Spinal cord (tissue), 10 donors: ENCODE data around the gene NUP153. TPM values are rescaled to one million over a fixed set of nuclear protein-coding genes. Genes with fewer than 3 reads are reported as not detected.
"Not testable (repeated sequence)": the region's sequence is repeated elsewhere in the genome, so short reads cannot be mapped to it uniquely, and the experiment has no call there.

ENCODE experiments used
- DNase-seq, 6 donors: peaks; one replicate each; pipeline versions ENCODE4 v3.0.0 to v3.0.0-alpha.2; 2013 to 2015; ENCODE audit warnings: low spot score in 6 of 6, low read depth in 4 of 6
- H3K27ac ChIP-seq: one replicate; pipeline ENCODE4 v1.5.1; 2013; ENCODE audit warnings: low read depth, low read length, control low read depth
- H3K27me3 ChIP-seq: one replicate; pipeline ENCODE4 v1.6.1; 2013; ENCODE audit warnings: low read length; ENCODE audit not compliant: control insufficient read depth, insufficient read depth
- H3K36me3 ChIP-seq: one replicate; pipeline ENCODE4 v1.6.1; 2013; ENCODE audit warnings: low read length; ENCODE audit not compliant: control insufficient read depth, insufficient read depth
- H3K4me1 ChIP-seq: one replicate; pipeline ENCODE4 v1.6.1; 2013; ENCODE audit warnings: low read length; ENCODE audit not compliant: control insufficient read depth, insufficient read depth
- H3K4me3 ChIP-seq: one replicate; pipeline ENCODE4 v1.5.1; 2013; ENCODE audit warnings: low read depth, low read length, control low read depth
- H3K9me3 ChIP-seq: one replicate; pipeline ENCODE4 v1.6.1; 2013; ENCODE audit warnings: low read length; ENCODE audit not compliant: control insufficient read depth, insufficient read depth
- WGBS: methylation state at CpG from one replicate; pipeline ENCODE4 v1.1.5; 2013; ENCODE audit warnings: missing lambda C conversion rate; ENCODE audit not compliant: insufficient coverage; 5-methylcytosine and 5-hydroxymethylcytosine counted together
- polyA plus RNA-seq, 2 donors: library from polyadenylated mRNA; unstranded; fragments of 120-200 nt; gene quantifications; one replicate each; pipeline ENCODE4 v1.2.1, GENCODE V29; 2013; ENCODE audit not compliant: insufficient read length in 2 of 2
- small RNA-seq: library from RNA; depleted of rRNA; stranded (forward); fragments of <200 nt; gene quantifications from one replicate; pipeline ENCODE3, GENCODE V24; 2014; ENCODE audit warnings: low replicate concordance
- total RNA-seq, 2 donors: library from RNA; depleted of rRNA in 1 of 2; stranded (reverse); fragments of 120-200 nt in 1 of 2; fragments of >200 nt in 1 of 2; gene quantifications; one replicate each; pipeline versions ENCODE4 v1.2.3 to v1.2.4, GENCODE V29; 2013 to 2014
- donor health status: healthy.

Gene NUP153
- total and polyA plus RNA-seq, 4 donors, result 33.2 to 45.4 (median 37.1) TPM

DNA sequence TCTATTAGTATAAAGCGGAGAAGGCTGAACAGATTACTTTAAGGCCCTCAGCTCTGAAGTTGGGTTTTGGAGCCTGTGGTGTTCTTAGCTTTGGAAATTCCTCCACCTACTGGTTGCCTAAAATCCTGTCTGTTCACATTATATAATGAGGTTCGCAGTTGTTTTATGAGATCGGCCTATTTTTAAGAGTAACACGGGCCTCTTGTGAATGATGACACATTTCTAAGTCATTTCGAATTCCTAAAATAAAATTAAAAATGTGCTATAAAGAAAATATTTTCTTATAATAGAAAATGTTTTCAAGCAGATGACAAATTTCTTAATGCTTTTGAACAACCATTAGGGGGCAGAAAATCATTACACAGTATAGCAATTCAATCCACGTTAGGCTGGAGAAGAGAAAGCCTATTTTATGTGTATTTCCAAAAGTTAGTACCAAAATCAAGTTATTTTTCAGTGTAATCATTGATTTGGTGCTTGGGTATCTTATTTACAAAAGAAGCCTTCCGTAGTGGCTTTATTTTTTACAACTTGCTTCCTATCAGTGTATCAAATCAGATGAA is 122.4 kb downstream of the NUP153 start:
- H3K27me3 ChIP-seq, result no peaks in the 10 kb centered on the region
- H3K36me3 ChIP-seq, result no peaks in the 10 kb centered on the region
- no peaks in the 10 kb centered on the region for H3K9me3 ChIP-seq
- peaks cover 10% of the 10 kb centered on the region for H3K4me1 ChIP-seq
- peak; percentile 59 to 96 (median 77) for DNase-seq
- no CpG with 5 or more reads among the region's 7 CpGs for WGBS
- no peak overlapping the region for H3K27ac ChIP-seq
- H3K4me3 ChIP-seq, result peak overlapping the region; percentile 19

DNA sequence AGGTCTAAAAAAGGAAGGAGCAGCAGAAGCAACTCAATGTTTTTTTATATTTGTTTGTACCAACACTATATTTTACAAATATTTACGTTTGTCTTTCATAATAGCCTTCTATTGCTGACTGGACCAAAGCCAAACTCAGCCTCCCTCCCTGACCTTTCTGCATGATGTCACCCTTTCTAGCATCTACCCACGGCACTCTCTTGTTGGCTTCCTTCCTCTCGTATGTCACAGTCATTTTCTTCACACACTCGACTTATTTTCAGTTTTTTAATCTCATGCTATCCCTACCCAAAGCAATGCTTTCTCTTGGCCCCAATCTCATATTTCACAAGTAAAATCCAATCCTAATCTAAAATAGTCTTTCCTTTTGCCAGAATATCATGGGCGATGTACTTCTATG is 122.9 kb downstream of the NUP153 start:
- H3K27me3 ChIP-seq, result no peaks in the 10 kb centered on the region
- H3K4me1 ChIP-seq, result peaks cover 10% of the 10 kb centered on the region
- no peaks in the 10 kb centered on the region for H3K9me3 ChIP-seq
- H3K27ac ChIP-seq, result no peak overlapping the region
- no peaks in the 10 kb centered on the region for H3K36me3 ChIP-seq
- no peak overlapping the region for H3K4me3 ChIP-seq
- WGBS, result 42% methylated on average over 4 of the region's 5 CpGs
- no peak for DNase-seq

DNA sequence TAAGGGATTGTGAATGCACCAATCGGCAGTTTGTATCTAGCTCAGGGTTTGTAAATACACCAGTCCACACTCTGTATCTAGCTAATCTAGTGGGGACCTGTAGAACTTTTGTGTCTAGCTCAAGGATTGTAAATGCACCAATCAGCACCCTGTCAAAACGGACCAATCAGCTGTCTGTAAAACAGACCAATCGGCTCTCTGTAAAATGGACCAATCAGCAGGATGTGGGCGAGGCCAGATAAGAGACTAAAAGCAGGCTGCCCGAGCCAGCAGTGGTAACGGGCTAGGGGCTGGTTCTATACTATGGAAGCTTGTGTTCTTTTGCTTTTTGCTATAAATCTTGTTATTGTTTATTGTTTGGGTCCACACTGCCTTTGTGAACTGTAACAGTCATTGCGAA is 125.4 kb downstream of the NUP153 start:
- not testable (repeated sequence) for H3K27ac ChIP-seq, H3K4me1 ChIP-seq, H3K4me3 ChIP-seq, H3K27me3 ChIP-seq, H3K36me3 ChIP-seq, DNase-seq, H3K9me3 ChIP-seq
- WGBS, result 89% methylated on average over 7 of the region's 7 CpGs

GRCh38 chr6:17580518-17581048 is 126.1 kb downstream of the NUP153 start:
- Histone ChIP-seq H3K9me3 (no peaks in the 10 kb centered on the region), H3K4me1 (peaks cover 10% of the 10 kb centered on the region), H3K27me3 (no peaks in the 10 kb centered on the region), H3K36me3 (no peaks in the 10 kb centered on the region), H3K4me3 (peak overlapping the region; percentile 48), H3K27ac (no peak overlapping the region)
- peak in 4 of 6 donors; percentile 18 to 83 (median 62) for DNase-seq
- WGBS, result 14% methylated on average over 46 of the region's 53 CpGs

DNA sequence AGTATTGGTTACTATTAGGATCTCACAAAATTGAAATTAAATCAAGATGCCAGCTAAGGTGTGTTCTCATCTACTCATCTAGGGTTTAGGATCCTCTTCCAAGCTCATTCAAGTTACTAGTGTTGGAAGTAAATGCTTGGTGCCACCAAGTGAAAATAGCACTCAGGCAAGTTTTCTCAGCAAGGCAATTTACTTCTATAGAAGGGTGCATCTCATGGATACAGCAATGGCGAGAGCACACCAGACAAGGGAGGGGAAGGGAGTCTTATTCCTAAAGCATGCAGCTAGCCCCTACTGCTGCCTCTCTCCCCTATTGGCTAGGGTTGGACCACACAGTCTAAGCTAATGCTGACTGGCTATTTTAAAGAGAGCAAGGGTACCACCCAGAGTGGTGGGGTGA is 129.7 kb downstream of the NUP153 start:
- no CpG with 5 or more reads among the region's 1 CpG for WGBS
- H3K4me3 ChIP-seq, result no peak overlapping the region
- no peaks in the 10 kb centered on the region for H3K27me3 ChIP-seq
- H3K36me3 ChIP-seq, result no peaks in the 10 kb centered on the region
- H3K9me3 ChIP-seq, result no peaks in the 10 kb centered on the region
- H3K27ac ChIP-seq, result no peak overlapping the region
- peaks cover 10% of the 10 kb centered on the region for H3K4me1 ChIP-seq
- no peak for DNase-seq

DNA sequence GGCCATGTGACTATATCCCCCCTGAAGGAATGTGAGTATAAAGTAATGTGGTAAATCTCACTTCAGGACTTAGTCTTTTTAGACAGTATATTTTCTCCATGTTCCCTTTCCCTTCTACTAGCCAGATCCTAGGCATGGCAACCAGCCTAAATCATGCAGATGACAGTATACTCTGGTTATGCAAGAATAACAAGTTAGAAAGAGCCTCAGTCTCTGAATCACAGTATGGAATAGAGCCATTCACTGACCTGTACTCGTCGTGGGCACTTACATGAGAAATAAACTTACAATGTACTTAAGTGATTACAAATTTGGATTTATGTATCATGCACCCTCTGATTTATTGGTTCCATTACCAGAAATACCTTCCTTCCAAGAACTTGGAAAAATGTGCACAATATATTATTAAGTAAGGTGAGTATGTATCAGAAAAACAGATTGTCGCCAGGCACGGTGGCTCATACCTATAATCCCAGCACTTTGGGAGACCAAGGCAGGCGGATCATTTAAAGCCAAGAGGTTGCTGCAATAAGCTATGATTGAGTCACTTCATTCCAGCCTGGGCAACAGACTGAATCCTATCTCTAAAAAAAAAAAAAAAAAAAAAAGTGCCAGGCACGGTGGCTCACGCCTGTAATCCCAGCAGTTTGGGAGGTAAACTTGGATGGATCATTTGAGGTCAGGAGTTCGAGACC is 131.7 kb downstream of the NUP153 start:
- no peak for DNase-seq
- Histone ChIP-seq H3K36me3 (no peaks in the 10 kb centered on the region), H3K4me1 (peaks cover under 1% of the 10 kb centered on the region), H3K27ac (no peak overlapping the region), H3K27me3 (no peaks in the 10 kb centered on the region), H3K4me3 (no peak overlapping the region), H3K9me3 (no peaks in the 10 kb centered on the region)
- 92% methylated on average over 2 of the region's 8 CpGs for WGBS

DNA sequence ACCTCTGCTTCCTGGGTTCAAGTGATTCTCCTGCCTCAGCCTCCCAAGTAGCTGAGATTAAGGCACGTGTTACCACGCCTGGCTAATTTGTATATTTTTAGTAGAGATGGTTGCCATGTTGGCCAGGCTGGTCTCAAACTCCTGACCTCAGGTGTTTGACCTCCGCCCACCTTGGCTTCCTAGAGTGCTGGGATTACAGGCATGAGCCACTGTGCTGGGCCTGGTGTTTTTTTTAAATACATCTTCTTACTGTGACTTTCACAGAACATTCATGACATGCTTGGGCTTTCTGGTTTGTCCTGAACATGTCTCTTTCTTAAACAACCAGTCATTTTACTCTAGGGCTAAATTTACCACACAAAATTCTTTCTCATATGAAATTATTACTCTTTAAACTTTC is 141.3 kb downstream of the NUP153 start:
- no peak overlapping the region for H3K4me3 ChIP-seq
- H3K27me3 ChIP-seq, result no peaks in the 10 kb centered on the region
- no peaks in the 10 kb centered on the region for H3K4me1 ChIP-seq
- no peak overlapping the region for H3K27ac ChIP-seq
- peaks cover 8% of the 10 kb centered on the region for H3K9me3 ChIP-seq
- DNase-seq, result no peak
- 83% methylated on average over 1 of the region's 3 CpGs for WGBS
- no peaks in the 10 kb centered on the region for H3K36me3 ChIP-seq

Small RNAs within 50 kb of the gene (small RNA-seq; reads per million reads assigned to genes)
- gene RF00019 (not detected), gene RNA5SP204 (0.53 reads per million, percentile 58 among the genes with 10 or more reads in this experiment), gene RNU6-190P (not detected), gene SUMO2P13 (not detected)

Other genes with a start within 250 kb of the NUP153 start
- 10 to 100 TPM; 43.7 to 79.2 TPM for gene FAM8A1, start 106.6 kb downstream of the NUP153 start, total RNA-seq
- 10 to 100 TPM; 51.9 to 67.0 TPM for gene FAM8A1, start 106.6 kb downstream of the NUP153 start, polyA plus RNA-seq